Measurements from ENCODE around the gene UBE3B.

DNA sequence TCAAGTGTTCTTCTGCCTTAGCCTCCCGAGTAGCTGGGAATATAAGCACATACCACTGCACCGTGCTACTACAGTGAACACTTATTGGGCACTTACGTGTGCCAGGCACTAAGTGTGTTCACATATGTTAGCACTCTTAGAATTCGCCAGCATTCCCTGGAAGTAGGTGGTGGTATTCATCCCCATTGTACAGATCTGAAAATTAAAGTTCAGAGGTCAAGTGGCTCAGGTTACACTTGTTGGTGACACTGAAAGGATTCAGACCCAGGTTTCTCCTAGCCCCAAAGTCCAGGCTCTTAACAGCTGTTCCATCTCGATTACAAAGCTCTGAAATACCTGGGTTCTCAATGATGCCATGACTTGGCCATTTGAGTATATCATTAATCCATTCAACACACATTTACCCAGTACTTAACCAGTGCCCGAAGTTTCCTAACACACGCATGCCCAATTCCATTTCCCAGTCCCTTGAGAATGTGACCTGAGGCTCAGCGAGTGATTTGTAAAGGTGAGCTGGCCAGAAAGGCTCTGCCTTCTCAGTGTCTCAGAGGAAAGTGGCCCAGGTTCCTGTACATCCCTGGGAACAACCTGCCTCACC, 101.0 kb downstream of the UBE3B start:
- TF ChIP-seq, protein P1, sequence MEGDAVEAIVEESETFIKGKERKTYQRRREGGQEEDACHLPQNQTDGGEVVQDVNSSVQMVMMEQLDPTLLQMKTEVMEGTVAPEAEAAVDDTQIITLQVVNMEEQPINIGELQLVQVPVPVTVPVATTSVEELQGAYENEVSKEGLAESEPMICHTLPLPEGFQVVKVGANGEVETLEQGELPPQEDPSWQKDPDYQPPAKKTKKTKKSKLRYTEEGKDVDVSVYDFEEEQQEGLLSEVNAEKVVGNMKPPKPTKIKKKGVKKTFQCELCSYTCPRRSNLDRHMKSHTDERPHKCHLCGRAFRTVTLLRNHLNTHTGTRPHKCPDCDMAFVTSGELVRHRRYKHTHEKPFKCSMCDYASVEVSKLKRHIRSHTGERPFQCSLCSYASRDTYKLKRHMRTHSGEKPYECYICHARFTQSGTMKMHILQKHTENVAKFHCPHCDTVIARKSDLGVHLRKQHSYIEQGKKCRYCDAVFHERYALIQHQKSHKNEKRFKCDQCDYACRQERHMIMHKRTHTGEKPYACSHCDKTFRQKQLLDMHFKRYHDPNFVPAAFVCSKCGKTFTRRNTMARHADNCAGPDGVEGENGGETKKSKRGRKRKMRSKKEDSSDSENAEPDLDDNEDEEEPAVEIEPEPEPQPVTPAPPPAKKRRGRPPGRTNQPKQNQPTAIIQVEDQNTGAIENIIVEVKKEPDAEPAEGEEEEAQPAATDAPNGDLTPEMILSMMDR (optimal IDR thresholded peaks at IDR 0.05 in 1 of 3, IDR thresholded peaks at IDR 0.05 in 1 of 3, conservative IDR thresholded peaks at IDR 0.05 in 1 of 3; ENCODE audit: extremely low read depth in 1 of 3, insufficient read depth in 2 of 3, low read length in 3 of 3): no peak
- no peak for TF ChIP-seq EZH2 (IDR thresholded peaks at IDR 0.05; ENCODE audit: low read length)
